Astrocyte (in vitro differentiated cells and primary cell): ENCODE data around the gene UTY. TPM values are rescaled to one million over a fixed set of nuclear protein-coding genes. Genes with fewer than 3 reads are reported as not detected.

Experiments used
- DNase-seq: peaks from one replicate; pipeline ENCODE4 v3.0.0-alpha.2; 2010; ENCODE audit warnings: low read depth
- FAIRE-seq: peaks from 2 replicates; lab custom pipeline; 2011; peaks lifted over from hg19 to GRCh38; lab: Jason Lieb, UNC
- H2AFZ ChIP-seq: 2 replicates; pipeline ENCODE4 v1.6.0; 2012; ENCODE audit warnings: low read depth, low read length, inconsistent platforms
- H3K27ac ChIP-seq: 2 replicates; pipeline ENCODE4 v1.5.1; 2011; ENCODE audit warnings: low read depth, low read length, inconsistent platforms
- H3K27me3 ChIP-seq: 2 replicates; pipeline ENCODE4 v1.6.0; 2011; ENCODE audit warnings: low read length, inconsistent platforms; ENCODE audit not compliant: insufficient read depth
- H3K36me3 ChIP-seq: 2 replicates; pipeline ENCODE4 v1.5.1; 2011; ENCODE audit warnings: low read length, inconsistent platforms; ENCODE audit not compliant: insufficient read depth
- H3K4me1 ChIP-seq: 2 replicates; pipeline ENCODE4 v1.5.1; 2011; ENCODE audit warnings: low read length, inconsistent platforms; ENCODE audit not compliant: insufficient read depth
- H3K4me2 ChIP-seq: 2 replicates; pipeline ENCODE4 v1.6.0; 2012; ENCODE audit warnings: low read length, inconsistent platforms
- H3K4me3 ChIP-seq: 2 replicates; pipeline ENCODE4 v1.5.1; 2011; ENCODE audit warnings: low read depth, mild to moderate bottlenecking, low read length, inconsistent platforms; ENCODE audit not compliant: insufficient read depth
- H3K79me2 ChIP-seq: 2 replicates; pipeline ENCODE4 v1.6.0; 2012; ENCODE audit warnings: mild to moderate bottlenecking, low read length, inconsistent platforms; ENCODE audit not compliant: insufficient read depth
- H3K9ac ChIP-seq: 2 replicates; pipeline ENCODE4 v1.6.0; 2012; ENCODE audit warnings: mild to moderate bottlenecking, low read length, inconsistent platforms
- H3K9me3 ChIP-seq: 2 replicates; pipeline ENCODE4 v1.5.1; 2012; ENCODE audit warnings: low read depth, mild to moderate bottlenecking, low read length, inconsistent platforms; ENCODE audit not compliant: insufficient read depth
- H4K20me1 ChIP-seq: 2 replicates; pipeline ENCODE4 v1.6.0; 2012; ENCODE audit warnings: low read length, inconsistent platforms; ENCODE audit not compliant: insufficient read depth
- H3K27ac Mint-ChIP-seq: one replicate; pipeline ENCODE4 v1.8.0; 2021; ENCODE audit warnings: mild to moderate bottlenecking, mixed read lengths; ENCODE audit not compliant: unreplicated experiment
- H3K27me3 Mint-ChIP-seq: one replicate; pipeline ENCODE4 v1.8.0; 2021; ENCODE audit warnings: low read depth, mixed read lengths; ENCODE audit not compliant: unreplicated experiment
- H3K36me3 Mint-ChIP-seq: one replicate; pipeline ENCODE4 v1.8.0; 2021; ENCODE audit warnings: low read depth, mixed read lengths; ENCODE audit not compliant: unreplicated experiment
- H3K4me1 Mint-ChIP-seq: one replicate; pipeline ENCODE4 v1.8.0; 2021; ENCODE audit warnings: low read depth, mixed read lengths; ENCODE audit not compliant: unreplicated experiment
- H3K4me3 Mint-ChIP-seq: one replicate; pipeline ENCODE4 v1.8.0; 2021; ENCODE audit warnings: mild to moderate bottlenecking, moderate library complexity, mixed read lengths; ENCODE audit not compliant: unreplicated experiment
- H3K9me3 Mint-ChIP-seq: one replicate; pipeline ENCODE4 v1.8.0; 2021; ENCODE audit warnings: mild to moderate bottlenecking, mixed read lengths; ENCODE audit not compliant: unreplicated experiment
- CTCF ChIP-seq: IDR thresholded peaks from 2 replicates; pipeline ENCODE4 v1.5.1; 2011; ENCODE audit warnings: low read depth, mild to moderate bottlenecking, inconsistent platforms, low read length, moderate library complexity; ENCODE audit not compliant: insufficient read depth
- EZH2 ChIP-seq: IDR thresholded peaks from 2 replicates; pipeline ENCODE4 v1.6.1; 2012; ENCODE audit warnings: mild to moderate bottlenecking, low read length, inconsistent platforms; ENCODE audit not compliant: insufficient read depth
- total RNA-seq: library from RNA; stranded (reverse); gene quantifications from 2 replicates; pipeline ENCODE4 v1.2.1, GENCODE V29; 2021

The UTY gene
- total RNA-seq, 1 donor from 2014 or later: 14.9 TPM

GRCh38 chrY:13423281-13423732 lies 56.5 kb downstream of the UTY start:
- no peak overlapping the region for H3K4me3 Mint-ChIP-seq
- H3K36me3 ChIP-seq: no peaks in the 10 kb centered on the region
- no peak overlapping the region for H3K27ac Mint-ChIP-seq
- no peak for TF ChIP-seq EZH2
- no peak for TF ChIP-seq CTCF
- peak overlapping the region; percentile 39 for H3K4me2 ChIP-seq
- DNase-seq: no peak
- peak overlapping the region; percentile 6 for H3K27ac ChIP-seq
- no peak overlapping the region for H2AFZ ChIP-seq
- peaks cover 65% of the 10 kb centered on the region for H4K20me1 ChIP-seq
- no peak overlapping the region for H3K9ac ChIP-seq
- no peaks in the 10 kb centered on the region for H3K9me3 ChIP-seq
- no peaks in the 10 kb centered on the region for H3K4me1 ChIP-seq
- no peak overlapping the region for H3K4me3 ChIP-seq
- H3K27me3 ChIP-seq: no peaks in the 10 kb centered on the region
- peaks cover 5% of the 10 kb centered on the region for H3K36me3 Mint-ChIP-seq
- FAIRE-seq: no peak
- H3K4me1 Mint-ChIP-seq: peaks cover 20% of the 10 kb centered on the region
- H3K79me2 ChIP-seq: peaks cover 71% of the 10 kb centered on the region
- H3K9me3 Mint-ChIP-seq: no peaks in the 10 kb centered on the region
- no peaks in the 10 kb centered on the region for H3K27me3 Mint-ChIP-seq

DNA sequence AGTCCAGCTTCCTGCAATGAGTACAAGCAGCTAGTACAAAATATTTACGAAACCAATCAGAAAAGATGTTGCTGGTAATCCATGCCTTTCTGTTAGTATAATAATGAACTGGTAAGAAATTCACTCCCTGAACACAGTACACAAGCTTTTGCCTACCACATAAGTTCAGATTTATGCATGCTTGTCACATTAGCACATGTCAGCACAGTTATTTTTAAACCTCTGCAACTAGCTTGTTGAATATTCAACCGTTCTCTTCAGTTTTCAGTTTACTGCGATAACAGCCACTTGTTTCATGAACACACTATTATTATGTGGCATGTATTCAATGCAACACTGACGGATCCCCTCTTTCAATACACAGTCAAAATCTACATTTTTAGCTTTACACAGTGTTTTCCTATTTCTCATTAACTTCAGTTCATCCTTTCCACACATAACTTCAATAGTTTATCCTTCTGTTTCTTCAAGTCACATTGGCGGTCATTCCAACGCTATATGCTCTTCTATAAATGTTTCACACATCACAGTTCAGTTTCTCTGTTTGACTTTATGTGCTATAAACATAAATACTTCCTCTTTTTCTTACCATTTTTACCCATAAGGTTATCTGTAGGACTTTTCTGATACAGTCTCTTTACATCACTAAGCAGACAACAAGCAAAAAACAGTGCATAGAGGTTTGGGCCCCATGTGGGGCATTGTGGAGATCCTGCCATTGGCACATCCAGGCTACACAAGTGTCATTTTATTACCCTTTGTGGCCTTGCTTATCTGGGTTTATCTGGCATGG lies 62.8 kb downstream of the UTY start:
- Histone ChIP-seq H3K4me3 (no peak overlapping the region), H3K9ac (no peak overlapping the region), H3K4me2 (no peak overlapping the region), H3K4me1 (no peaks in the 10 kb centered on the region), H3K36me3 (no peaks in the 10 kb centered on the region), H3K9me3 (no peaks in the 10 kb centered on the region), H4K20me1 (peaks cover 39% of the 10 kb centered on the region), H3K27ac (no peak overlapping the region), H3K27me3 (no peaks in the 10 kb centered on the region), H2AFZ (no peak overlapping the region), H3K79me2 (peaks cover 43% of the 10 kb centered on the region)
- no peaks in the 10 kb centered on the region for H3K27me3 Mint-ChIP-seq
- H3K9me3 Mint-ChIP-seq: no peaks in the 10 kb centered on the region
- peaks cover 1% of the 10 kb centered on the region for H3K36me3 Mint-ChIP-seq
- FAIRE-seq: no peak
- peaks cover 13% of the 10 kb centered on the region for H3K4me1 Mint-ChIP-seq
- no peak overlapping the region for H3K4me3 Mint-ChIP-seq
- DNase-seq: no peak
- no peak overlapping the region for H3K27ac Mint-ChIP-seq
- TF ChIP-seq CTCF (no peak), EZH2 (no peak)

- DNase-seq (no peak), FAIRE-seq (no peak)
- Histone ChIP-seq H2AFZ (no peak overlapping the region), H3K4me3 (no peak overlapping the region), H3K9me3 (no peaks in the 10 kb centered on the region), H3K36me3 (no peaks in the 10 kb centered on the region), H3K9ac (no peak overlapping the region), H3K79me2 (peaks cover 30% of the 10 kb centered on the region), H3K4me1 (no peaks in the 10 kb centered on the region), H3K27me3 (no peaks in the 10 kb centered on the region), H3K27ac (no peak overlapping the region), H4K20me1 (peaks cover 30% of the 10 kb centered on the region), H3K4me2 (no peak overlapping the region)
- H3K27ac Mint-ChIP-seq: no peak overlapping the region
- TF ChIP-seq EZH2 (no peak), CTCF (no peak)
- H3K27me3 Mint-ChIP-seq: no peaks in the 10 kb centered on the region
- no peaks in the 10 kb centered on the region for H3K9me3 Mint-ChIP-seq
- H3K4me3 Mint-ChIP-seq: no peak overlapping the region
- peaks cover 10% of the 10 kb centered on the region for H3K4me1 Mint-ChIP-seq
- peaks cover 1% of the 10 kb centered on the region for H3K36me3 Mint-ChIP-seq
These were observed 64.3 kb downstream of the UTY start for GRCh38 chrY:13415556-13415955.
